ENCODE results near the gene GPX8.

DNA sequence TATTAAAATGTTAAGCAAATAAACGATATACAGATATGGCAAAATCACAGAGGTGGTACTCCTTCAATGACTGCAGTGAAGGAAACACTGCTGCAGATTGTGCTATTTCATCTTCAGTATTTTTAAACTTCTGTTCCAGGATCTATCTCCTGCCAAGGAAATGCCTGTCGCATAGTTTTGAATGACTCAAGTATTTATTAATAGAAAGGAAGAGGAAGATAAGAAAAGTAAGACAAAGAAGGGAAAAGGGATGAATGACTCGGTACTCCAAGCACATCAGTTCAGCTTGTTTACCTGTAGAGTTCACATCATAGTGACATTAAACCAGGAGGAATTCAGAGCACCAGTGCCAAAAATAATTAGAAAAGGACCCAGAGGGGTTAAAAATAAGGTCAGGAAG, 5.1 kb upstream of the GPX8 start:
- TF ChIP-seq, protein P1, sequence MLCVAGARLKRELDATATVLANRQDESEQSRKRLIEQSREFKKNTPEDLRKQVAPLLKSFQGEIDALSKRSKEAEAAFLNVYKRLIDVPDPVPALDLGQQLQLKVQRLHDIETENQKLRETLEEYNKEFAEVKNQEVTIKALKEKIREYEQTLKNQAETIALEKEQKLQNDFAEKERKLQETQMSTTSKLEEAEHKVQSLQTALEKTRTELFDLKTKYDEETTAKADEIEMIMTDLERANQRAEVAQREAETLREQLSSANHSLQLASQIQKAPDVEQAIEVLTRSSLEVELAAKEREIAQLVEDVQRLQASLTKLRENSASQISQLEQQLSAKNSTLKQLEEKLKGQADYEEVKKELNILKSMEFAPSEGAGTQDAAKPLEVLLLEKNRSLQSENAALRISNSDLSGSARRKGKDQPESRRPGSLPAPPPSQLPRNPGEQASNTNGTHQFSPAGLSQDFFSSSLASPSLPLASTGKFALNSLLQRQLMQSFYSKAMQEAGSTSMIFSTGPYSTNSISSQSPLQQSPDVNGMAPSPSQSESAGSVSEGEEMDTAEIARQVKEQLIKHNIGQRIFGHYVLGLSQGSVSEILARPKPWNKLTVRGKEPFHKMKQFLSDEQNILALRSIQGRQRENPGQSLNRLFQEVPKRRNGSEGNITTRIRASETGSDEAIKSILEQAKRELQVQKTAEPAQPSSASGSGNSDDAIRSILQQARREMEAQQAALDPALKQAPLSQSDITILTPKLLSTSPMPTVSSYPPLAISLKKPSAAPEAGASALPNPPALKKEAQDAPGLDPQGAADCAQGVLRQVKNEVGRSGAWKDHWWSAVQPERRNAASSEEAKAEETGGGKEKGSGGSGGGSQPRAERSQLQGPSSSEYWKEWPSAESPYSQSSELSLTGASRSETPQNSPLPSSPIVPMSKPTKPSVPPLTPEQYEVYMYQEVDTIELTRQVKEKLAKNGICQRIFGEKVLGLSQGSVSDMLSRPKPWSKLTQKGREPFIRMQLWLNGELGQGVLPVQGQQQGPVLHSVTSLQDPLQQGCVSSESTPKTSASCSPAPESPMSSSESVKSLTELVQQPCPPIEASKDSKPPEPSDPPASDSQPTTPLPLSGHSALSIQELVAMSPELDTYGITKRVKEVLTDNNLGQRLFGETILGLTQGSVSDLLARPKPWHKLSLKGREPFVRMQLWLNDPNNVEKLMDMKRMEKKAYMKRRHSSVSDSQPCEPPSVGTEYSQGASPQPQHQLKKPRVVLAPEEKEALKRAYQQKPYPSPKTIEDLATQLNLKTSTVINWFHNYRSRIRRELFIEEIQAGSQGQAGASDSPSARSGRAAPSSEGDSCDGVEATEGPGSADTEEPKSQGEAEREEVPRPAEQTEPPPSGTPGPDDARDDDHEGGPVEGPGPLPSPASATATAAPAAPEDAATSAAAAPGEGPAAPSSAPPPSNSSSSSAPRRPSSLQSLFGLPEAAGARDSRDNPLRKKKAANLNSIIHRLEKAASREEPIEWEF (CRISPR knock-in tag; IDR thresholded peaks at IDR 0.05) = no peak
- TF ChIP-seq, protein P2, sequence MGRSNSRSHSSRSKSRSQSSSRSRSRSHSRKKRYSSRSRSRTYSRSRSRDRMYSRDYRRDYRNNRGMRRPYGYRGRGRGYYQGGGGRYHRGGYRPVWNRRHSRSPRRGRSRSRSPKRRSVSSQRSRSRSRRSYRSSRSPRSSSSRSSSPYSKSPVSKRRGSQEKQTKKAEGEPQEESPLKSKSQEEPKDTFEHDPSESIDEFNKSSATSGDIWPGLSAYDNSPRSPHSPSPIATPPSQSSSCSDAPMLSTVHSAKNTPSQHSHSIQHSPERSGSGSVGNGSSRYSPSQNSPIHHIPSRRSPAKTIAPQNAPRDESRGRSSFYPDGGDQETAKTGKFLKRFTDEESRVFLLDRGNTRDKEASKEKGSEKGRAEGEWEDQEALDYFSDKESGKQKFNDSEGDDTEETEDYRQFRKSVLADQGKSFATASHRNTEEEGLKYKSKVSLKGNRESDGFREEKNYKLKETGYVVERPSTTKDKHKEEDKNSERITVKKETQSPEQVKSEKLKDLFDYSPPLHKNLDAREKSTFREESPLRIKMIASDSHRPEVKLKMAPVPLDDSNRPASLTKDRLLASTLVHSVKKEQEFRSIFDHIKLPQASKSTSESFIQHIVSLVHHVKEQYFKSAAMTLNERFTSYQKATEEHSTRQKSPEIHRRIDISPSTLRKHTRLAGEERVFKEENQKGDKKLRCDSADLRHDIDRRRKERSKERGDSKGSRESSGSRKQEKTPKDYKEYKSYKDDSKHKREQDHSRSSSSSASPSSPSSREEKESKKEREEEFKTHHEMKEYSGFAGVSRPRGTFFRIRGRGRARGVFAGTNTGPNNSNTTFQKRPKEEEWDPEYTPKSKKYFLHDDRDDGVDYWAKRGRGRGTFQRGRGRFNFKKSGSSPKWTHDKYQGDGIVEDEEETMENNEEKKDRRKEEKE (IDR thresholded peaks at IDR 0.05; ENCODE audit: borderline replicate concordance in 1 of 2, control insufficient read depth in 1 of 2, low read depth in 2 of 2, low read length in 1 of 2) = no peak
- TF ChIP-seq POLR2AphosphoS5 (IDR thresholded peaks at IDR 0.05; ENCODE audit: control insufficient read depth, insufficient read depth, low read depth, low read length) = no peak
- no peak for TF ChIP-seq JUND (IDR thresholded peaks at IDR 0.05; ENCODE audit: borderline replicate concordance, low read depth, low read length)
- no peak for TF ChIP-seq JUND (tag; IDR thresholded peaks at IDR 0.05; ENCODE audit: borderline replicate concordance, low read depth, low read length)
